ENCODE results near the gene HDAC4. TPM values are rescaled to one million over a fixed set of nuclear protein-coding genes. Genes with fewer than 3 reads are reported as not detected.

The HDAC4 gene
- total RNA-seq, 1 experiment from 2014 or later = 4.5 TPM

GRCh38 chr2:239306274-239307220 is 94.3 kb downstream of the HDAC4 start:
- in situ Hi-C loops (cut with HindIII; ENCODE audit: low sequenced_read_pairs) = no loop called here
- DNase-seq (ENCODE audit: low spot score) = no peak

GRCh38 chr2:239305771-239306170 is 95.0 kb downstream of the HDAC4 start:
- in situ Hi-C loops (cut with HindIII; ENCODE audit: low sequenced_read_pairs) = no loop called here

GRCh38 chr2:239305222-239305575 is 95.6 kb downstream of the HDAC4 start:
- in situ Hi-C loops (cut with HindIII; ENCODE audit: low sequenced_read_pairs) = no loop called here
- no peak for DNase-seq (ENCODE audit: low spot score)

More at GRCh38 chr2:239305771-239306170, 95.0 kb downstream of the HDAC4 start:
- DNase-seq (ENCODE audit: low spot score) = no peak

GRCh38 chr2:239304533-239305221 is 96.1 kb downstream of the HDAC4 start:
- no peak for DNase-seq (ENCODE audit: low spot score)
- in situ Hi-C loops (cut with HindIII; ENCODE audit: low sequenced_read_pairs) = no loop called here

GRCh38 chr2:239303711-239304532 is 96.9 kb downstream of the HDAC4 start:
- in situ Hi-C loops (cut with HindIII; ENCODE audit: low sequenced_read_pairs) = no loop called here
- no peak for DNase-seq (ENCODE audit: low spot score)

GRCh38 chr2:239302808-239303557 is 97.8 kb downstream of the HDAC4 start:
- in situ Hi-C loops (cut with HindIII; ENCODE audit: low sequenced_read_pairs) = no loop called here
- DNase-seq (ENCODE audit: low spot score) = no peak

- no peak for DNase-seq (ENCODE audit: low spot score)
- in situ Hi-C loops (cut with HindIII; ENCODE audit: low sequenced_read_pairs) = no loop called here
These were observed 98.6 kb downstream of the HDAC4 start for GRCh38 chr2:239302083-239302807.

- DNase-seq (ENCODE audit: low spot score) = no peak
- in situ Hi-C loops (cut with HindIII; ENCODE audit: low sequenced_read_pairs) = no loop called here
These were observed 99.7 kb downstream of the HDAC4 start for GRCh38 chr2:239300871-239301735.

GRCh38 chr2:239300242-239300641 is 100.6 kb downstream of the HDAC4 start:
- in situ Hi-C loops (cut with HindIII; ENCODE audit: low sequenced_read_pairs) = no loop called here
- DNase-seq (ENCODE audit: low spot score) = no peak

- in situ Hi-C loops (cut with HindIII; ENCODE audit: low sequenced_read_pairs) = no loop called here
- DNase-seq (ENCODE audit: low spot score) = no peak
These were observed 101.4 kb downstream of the HDAC4 start for GRCh38 chr2:239299218-239299939.

- DNase-seq (ENCODE audit: low spot score) = no peak
- in situ Hi-C loops (cut with HindIII; ENCODE audit: low sequenced_read_pairs) = no loop called here
These were observed 102.6 kb downstream of the HDAC4 start for GRCh38 chr2:239298116-239298804.

GRCh38 chr2:239297142-239298004 is 103.4 kb downstream of the HDAC4 start:
- in situ Hi-C loops (cut with HindIII; ENCODE audit: low sequenced_read_pairs) = no loop called here
- no peak for DNase-seq (ENCODE audit: low spot score)

- DNase-seq (ENCODE audit: low spot score) = no peak
- in situ Hi-C loops (cut with HindIII; ENCODE audit: low sequenced_read_pairs) = no loop called here
These were observed 104.5 kb downstream of the HDAC4 start for GRCh38 chr2:239296020-239296932.

GRCh38 chr2:239295377-239296019 is 105.3 kb downstream of the HDAC4 start:
- no peak for DNase-seq (ENCODE audit: low spot score)
- in situ Hi-C loops (cut with HindIII; ENCODE audit: low sequenced_read_pairs) = no loop called here
